GM12878 (cell line): Measurements from ENCODE around the gene SNRK. TPM values are rescaled to one million over a fixed set of nuclear protein-coding genes. Genes with fewer than 3 reads are reported as not detected.

Source experiments
- ATAC-seq: fragments of 200-7000 bp; cut with Tn5 transposase; 3 replicates; pipeline ENCODE4 v1.9.1; 2020; ENCODE audit warnings: mild to moderate bottlenecking, moderate library complexity
- BruUV-seq: library from RNA; stranded (reverse); fragments of 400-500 nt; replicated peaks from 2 replicates; lab custom pipeline; 2021; lab: Mats Ljungman, UMichigan
- CTCF ChIA-PET: fragments of 300-600 bp; sonication (Branson Sonifier 250); formaldehyde crosslinking; extraction: SDS; loops from one replicate; lab custom pipeline; 2021; ENCODE audit warnings: inconsistent platforms; lab: Yijun Ruan, JAX
- POLR2A ChIA-PET: fragments of 350-600 bp; formaldehyde crosslinking; extraction: SDS; loops from one replicate; lab custom pipeline; 2021; ENCODE audit warnings: inconsistent platforms; lab: Charles Lee
- RAD21 ChIA-PET: fragments of 300-600 bp; sonication (Branson Sonifier 250); formaldehyde crosslinking; loops from one replicate; lab custom pipeline; 2023; ENCODE audit warnings: antibody characterized with exemption; ENCODE audit not compliant: unreplicated experiment; lab: Charles Lee
- SMC1A ChIA-PET: fragments of 300-600 bp; sonication (Branson Sonifier 250); formaldehyde crosslinking; loops from one replicate; lab custom pipeline; 2023; ENCODE audit not compliant: unreplicated experiment, uncharacterized antibody; lab: Charles Lee
- DNase-seq: peaks from one replicate; pipeline ENCODE4 v3.0.0-alpha.2; 2011; ENCODE audit warnings: low read depth, low spot score
- FAIRE-seq: peaks from 3 replicates; lab custom pipeline; 2011; peaks lifted over from hg19 to GRCh38; lab: Jason Lieb, UNC
- H2AFZ ChIP-seq: 2 replicates; pipeline ENCODE4 v1.6.0; 2011; ENCODE audit warnings: low read depth, low read length, control low read depth; ENCODE audit not compliant: control insufficient read depth
- H3K27ac ChIP-seq: 2 replicates; pipeline ENCODE4 v1.5.1; 2011; ENCODE audit warnings: control low read depth; ENCODE audit not compliant: control insufficient read depth, insufficient read depth
- H3K27me3 ChIP-seq, 2 experiments: replicated peaks in 1 of 2; 2 replicates each; pipeline versions ENCODE4 v1.6.0 to v1.6.1; 2011; ENCODE audit warnings: low read length in 1 of 2; ENCODE audit not compliant: control insufficient read depth in 2 of 2, insufficient read depth in 2 of 2
- H3K36me3 ChIP-seq, 2 experiments: 2 replicates each; pipeline ENCODE4 v1.5.1; 2011; ENCODE audit warnings: low read length in 1 of 2; ENCODE audit not compliant: control insufficient read depth in 2 of 2, insufficient read depth in 2 of 2
- H3K4me1 ChIP-seq: 2 replicates; pipeline ENCODE4 v1.6.1; 2011; ENCODE audit warnings: mild to moderate bottlenecking, low read length, moderate library complexity, mixed read lengths; ENCODE audit not compliant: control insufficient read depth, insufficient read depth
- H3K4me2 ChIP-seq: 2 replicates; pipeline ENCODE4 v1.6.0; 2011; ENCODE audit warnings: control low read depth; ENCODE audit not compliant: control insufficient read depth, insufficient read depth
- H3K4me3 ChIP-seq: fragments of 200-600 bp; sonication (generic); 2 replicates; pipeline ENCODE4 v1.5.1; 2016
- H3K79me2 ChIP-seq: 2 replicates; pipeline ENCODE4 v1.6.0; 2011; ENCODE audit warnings: low read length; ENCODE audit not compliant: control insufficient read depth, insufficient read depth
- H3K9ac ChIP-seq: 2 replicates; pipeline ENCODE4 v1.8.0; 2011; ENCODE audit warnings: low read length, control low read depth, mixed read lengths; ENCODE audit not compliant: control insufficient read depth, insufficient read depth
- H3K9me3 ChIP-seq: replicated peaks from 3 replicates; pipeline ENCODE4 v1.5.1; 2011; ENCODE audit warnings: mild to moderate bottlenecking, low read length; ENCODE audit not compliant: control insufficient read depth, insufficient read depth
- H4K20me1 ChIP-seq: 2 replicates; pipeline ENCODE4 v1.6.0; 2011; ENCODE audit not compliant: control insufficient read depth, insufficient read depth
- CBFB ChIP-seq: IDR thresholded peaks from 2 replicates; pipeline ENCODE4 v1.6.1; 2016; ENCODE audit warnings: antibody characterized with exemption, low read depth
- CREB1 ChIP-seq: IDR thresholded peaks from 2 replicates; pipeline ENCODE4 v1.6.1; 2012; ENCODE audit warnings: low read depth, mild to moderate bottlenecking, inconsistent platforms
- IKZF2 ChIP-seq, 2 experiments: fragments of 450-650 bp; IDR thresholded peaks; 2 replicates each; pipeline ENCODE4 v1.6.1; 2017; ENCODE audit warnings: mild to moderate bottlenecking in 2 of 2, moderate library complexity in 2 of 2
- RBBP5 ChIP-seq: fragments of 200-600 bp; sonication (generic); conservative IDR thresholded peaks from 2 replicates; pipeline ENCODE4 v1.6.1; 2016
- ZNF274 ChIP-seq: IDR thresholded peaks from one replicate; pipeline ENCODE4 v1.8.0; 2011; ENCODE audit not compliant: insufficient read length, insufficient read depth
- WGBS: methylation state at CpG from one replicate; pipeline ENCODE4 v1.1.6; 2016; ENCODE audit warnings: low lambda C conversion rate; ENCODE audit not compliant: insufficient replicate concordance, insufficient coverage; ENCODE audit errors: missing lambda C conversion rate; 5-methylcytosine and 5-hydroxymethylcytosine counted together
- in situ Hi-C: fragments of 300-500 bp; cut with MboI; formaldehyde crosslinking; loops from 9 replicates; pipeline ENCODE4 v1.14.3; 2018; ENCODE audit warnings: mixed read lengths
- intact Hi-C: fragments of 100-400 bp; cut with micrococcal nuclease; formaldehyde crosslinking; loops from one replicate; pipeline ENCODE4 v1.14.2; 2022; ENCODE audit not compliant: unreplicated experiment
- polyA plus RNA-seq, 11 experiments: library from polyadenylated mRNA; depleted of rRNA in 4 of 11; unstranded in 6 of 11; stranded (reverse) in 5 of 11; fragments of >200 nt; fragmentation: Nextera tagmentation in 4 of 11; fragmentation: Illumina TruSeq in 1 of 11; extraction: Ambion mirVana in 4 of 11; extraction: Trizol in 1 of 11; gene quantifications; 1 replicate in 1 of 11; 2 replicates in 10 of 11; pipeline versions ENCODE4 v1.2.1 to v1.2.3, GENCODE V29; 2011 to 2016; ENCODE audit warnings: inconsistent platforms in 2 of 11, missing spikeins in 2 of 11, low read depth in 1 of 11
- total RNA-seq, 4 experiments: library from RNA; depleted of rRNA in 3 of 4; stranded (reverse); fragments of >200 nt in 3 of 4; fragmentation: Illumina TruSeq in 1 of 4; extraction: Trizol in 1 of 4; gene quantifications; 2 replicates each; pipeline versions ENCODE4 v1.2.1 to v1.2.3, GENCODE V29; 2013 to 2021
- TF ChIP-seq, protein P1 (sequence below): fragments of 450-650 bp; IDR thresholded peaks from 2 replicates; pipeline ENCODE4 v1.6.1; 2017; ENCODE audit warnings: borderline replicate concordance
- TF ChIP-seq, protein P2 (sequence below): IDR thresholded peaks from 2 replicates; pipeline ENCODE4 v1.6.1; 2011; ENCODE audit warnings: borderline replicate concordance, low read depth, mild to moderate bottlenecking, moderate library complexity, mixed read lengths, low read length; ENCODE audit not compliant: insufficient read depth; ENCODE audit errors: extremely low read length
- TF ChIP-seq, protein P3 (sequence below): IDR thresholded peaks from 2 replicates; pipeline ENCODE4 v1.6.1; 2011; ENCODE audit warnings: low read depth, mild to moderate bottlenecking, low read length, moderate library complexity, borderline replicate concordance; ENCODE audit errors: extremely low read depth
- TF ChIP-seq, protein P4 (sequence below): fragments of 450-650 bp; IDR thresholded peaks from 2 replicates; pipeline ENCODE4 v1.6.1; 2016; ENCODE audit warnings: mild to moderate bottlenecking, moderate library complexity, borderline replicate concordance
- TF ChIP-seq, protein P5 (sequence below): fragments of 150-350 bp; IDR thresholded peaks from 2 replicates; pipeline ENCODE4 v1.6.1; 2014; ENCODE audit warnings: mild to moderate bottlenecking, low read depth, low read length

Gene SNRK
- total and polyA plus RNA-seq, 10 of the 15 experiments (the other 5 are each of a cell fraction or from before 2014, with no cell fraction given): 1.6 to 12.1 (median 7.6) TPM

DNA sequence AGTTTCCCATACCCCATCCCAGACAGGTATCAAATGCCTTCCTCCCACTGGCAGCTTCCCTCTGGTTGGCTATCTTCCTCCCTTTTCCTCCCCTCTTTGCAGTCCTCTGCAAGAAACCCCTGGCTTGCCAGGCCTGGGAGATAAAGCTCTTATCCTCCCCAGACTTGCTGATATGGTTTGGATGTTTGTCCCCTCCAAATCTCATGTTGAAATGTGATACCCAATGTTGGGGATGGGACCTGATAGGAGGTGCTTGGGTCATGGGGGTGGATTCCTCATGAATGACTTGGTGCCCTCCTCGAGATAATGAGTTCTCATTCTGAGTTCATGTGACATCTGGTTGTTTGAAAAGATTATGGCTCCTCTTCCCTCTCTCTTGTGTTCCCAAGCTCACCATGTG is 32.2 kb upstream of the SNRK start (continued):
- TF ChIP-seq, protein P1, sequence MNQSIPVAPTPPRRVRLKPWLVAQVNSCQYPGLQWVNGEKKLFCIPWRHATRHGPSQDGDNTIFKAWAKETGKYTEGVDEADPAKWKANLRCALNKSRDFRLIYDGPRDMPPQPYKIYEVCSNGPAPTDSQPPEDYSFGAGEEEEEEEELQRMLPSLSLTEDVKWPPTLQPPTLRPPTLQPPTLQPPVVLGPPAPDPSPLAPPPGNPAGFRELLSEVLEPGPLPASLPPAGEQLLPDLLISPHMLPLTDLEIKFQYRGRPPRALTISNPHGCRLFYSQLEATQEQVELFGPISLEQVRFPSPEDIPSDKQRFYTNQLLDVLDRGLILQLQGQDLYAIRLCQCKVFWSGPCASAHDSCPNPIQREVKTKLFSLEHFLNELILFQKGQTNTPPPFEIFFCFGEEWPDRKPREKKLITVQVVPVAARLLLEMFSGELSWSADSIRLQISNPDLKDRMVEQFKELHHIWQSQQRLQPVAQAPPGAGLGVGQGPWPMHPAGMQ: no peak
- TF ChIP-seq RBBP5: no peak

DNA sequence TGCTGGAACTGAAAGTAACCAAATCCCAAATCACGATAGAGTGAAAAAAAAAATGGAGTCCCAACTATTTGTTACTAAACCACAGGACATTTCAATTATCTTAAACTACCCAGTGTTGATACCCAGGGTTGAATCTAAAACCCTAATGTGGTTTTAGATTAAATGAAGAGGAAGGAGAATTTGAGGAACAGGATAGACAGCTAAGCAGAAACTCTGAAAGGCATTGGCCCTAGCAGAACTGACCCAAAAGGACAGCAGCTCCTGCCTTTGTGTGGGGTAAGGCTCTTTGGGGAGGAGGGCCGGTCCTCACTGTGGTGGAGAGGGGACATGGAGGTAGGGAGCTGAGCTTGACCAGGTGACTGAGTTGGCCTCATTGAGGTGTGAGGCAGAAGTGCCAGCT is 30.7 kb upstream of the SNRK start:
- RAD21 ChIA-PET: no interaction called here
- no peaks in the 10 kb centered on the region for H3K36me3 ChIP-seq
- WGBS: 38% methylated on average over 2 of the region's 2 CpGs
- CTCF ChIA-PET: interaction anchor here (0.6 to 1.0 kb wide), 2 partner anchors 11 to 996 kb away, joined by 3 read pairs; no protein-coding TSS in a partner anchor
- TF ChIP-seq, protein P2, sequence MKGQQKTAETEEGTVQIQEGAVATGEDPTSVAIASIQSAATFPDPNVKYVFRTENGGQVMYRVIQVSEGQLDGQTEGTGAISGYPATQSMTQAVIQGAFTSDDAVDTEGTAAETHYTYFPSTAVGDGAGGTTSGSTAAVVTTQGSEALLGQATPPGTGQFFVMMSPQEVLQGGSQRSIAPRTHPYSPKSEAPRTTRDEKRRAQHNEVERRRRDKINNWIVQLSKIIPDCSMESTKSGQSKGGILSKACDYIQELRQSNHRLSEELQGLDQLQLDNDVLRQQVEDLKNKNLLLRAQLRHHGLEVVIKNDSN: no peak
- TF ChIP-seq, protein P3, sequence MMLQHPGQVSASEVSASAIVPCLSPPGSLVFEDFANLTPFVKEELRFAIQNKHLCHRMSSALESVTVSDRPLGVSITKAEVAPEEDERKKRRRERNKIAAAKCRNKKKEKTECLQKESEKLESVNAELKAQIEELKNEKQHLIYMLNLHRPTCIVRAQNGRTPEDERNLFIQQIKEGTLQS: no peak
- no peak for TF ChIP-seq CBFB
- no peak for TF ChIP-seq ZNF274
- TF ChIP-seq IKZF2 (IDR thresholded peaks at IDR 0.05): no peak
- TF ChIP-seq, protein P4, sequence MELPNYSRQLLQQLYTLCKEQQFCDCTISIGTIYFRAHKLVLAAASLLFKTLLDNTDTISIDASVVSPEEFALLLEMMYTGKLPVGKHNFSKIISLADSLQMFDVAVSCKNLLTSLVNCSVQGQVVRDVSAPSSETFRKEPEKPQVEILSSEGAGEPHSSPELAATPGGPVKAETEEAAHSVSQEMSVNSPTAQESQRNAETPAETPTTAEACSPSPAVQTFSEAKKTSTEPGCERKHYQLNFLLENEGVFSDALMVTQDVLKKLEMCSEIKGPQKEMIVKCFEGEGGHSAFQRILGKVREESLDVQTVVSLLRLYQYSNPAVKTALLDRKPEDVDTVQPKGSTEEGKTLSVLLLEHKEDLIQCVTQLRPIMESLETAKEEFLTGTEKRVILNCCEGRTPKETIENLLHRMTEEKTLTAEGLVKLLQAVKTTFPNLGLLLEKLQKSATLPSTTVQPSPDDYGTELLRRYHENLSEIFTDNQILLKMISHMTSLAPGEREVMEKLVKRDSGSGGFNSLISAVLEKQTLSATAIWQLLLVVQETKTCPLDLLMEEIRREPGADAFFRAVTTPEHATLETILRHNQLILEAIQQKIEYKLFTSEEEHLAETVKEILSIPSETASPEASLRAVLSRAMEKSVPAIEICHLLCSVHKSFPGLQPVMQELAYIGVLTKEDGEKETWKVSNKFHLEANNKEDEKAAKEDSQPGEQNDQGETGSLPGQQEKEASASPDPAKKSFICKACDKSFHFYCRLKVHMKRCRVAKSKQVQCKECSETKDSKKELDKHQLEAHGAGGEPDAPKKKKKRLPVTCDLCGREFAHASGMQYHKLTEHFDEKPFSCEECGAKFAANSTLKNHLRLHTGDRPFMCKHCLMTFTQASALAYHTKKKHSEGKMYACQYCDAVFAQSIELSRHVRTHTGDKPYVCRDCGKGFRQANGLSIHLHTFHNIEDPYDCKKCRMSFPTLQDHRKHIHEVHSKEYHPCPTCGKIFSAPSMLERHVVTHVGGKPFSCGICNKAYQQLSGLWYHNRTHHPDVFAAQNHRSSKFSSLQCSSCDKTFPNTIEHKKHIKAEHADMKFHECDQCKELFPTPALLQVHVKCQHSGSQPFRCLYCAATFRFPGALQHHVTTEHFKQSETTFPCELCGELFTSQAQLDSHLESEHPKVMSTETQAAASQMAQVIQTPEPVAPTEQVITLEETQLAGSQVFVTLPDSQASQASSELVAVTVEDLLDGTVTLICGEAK: no peak
- TF ChIP-seq, protein P5, sequence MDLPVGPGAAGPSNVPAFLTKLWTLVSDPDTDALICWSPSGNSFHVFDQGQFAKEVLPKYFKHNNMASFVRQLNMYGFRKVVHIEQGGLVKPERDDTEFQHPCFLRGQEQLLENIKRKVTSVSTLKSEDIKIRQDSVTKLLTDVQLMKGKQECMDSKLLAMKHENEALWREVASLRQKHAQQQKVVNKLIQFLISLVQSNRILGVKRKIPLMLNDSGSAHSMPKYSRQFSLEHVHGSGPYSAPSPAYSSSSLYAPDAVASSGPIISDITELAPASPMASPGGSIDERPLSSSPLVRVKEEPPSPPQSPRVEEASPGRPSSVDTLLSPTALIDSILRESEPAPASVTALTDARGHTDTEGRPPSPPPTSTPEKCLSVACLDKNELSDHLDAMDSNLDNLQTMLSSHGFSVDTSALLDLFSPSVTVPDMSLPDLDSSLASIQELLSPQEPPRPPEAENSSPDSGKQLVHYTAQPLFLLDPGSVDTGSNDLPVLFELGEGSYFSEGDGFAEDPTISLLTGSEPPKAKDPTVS: no peak
- TF ChIP-seq CREB1: no peak
- H3K4me3 ChIP-seq: no peak overlapping the region
- ATAC-seq: no peak
- H3K4me2 ChIP-seq: no peak overlapping the region
- H3K9me3 ChIP-seq: no peaks in the 10 kb centered on the region
- H3K27me3 ChIP-seq: no peaks in the 10 kb centered on the region
- in situ Hi-C loops (no loop called here), intact Hi-C loops (no loop called here)
- POLR2A ChIA-PET: no interaction called here
- no peaks in the 10 kb centered on the region for H3K4me1 ChIP-seq
- SMC1A ChIA-PET: no interaction called here
- H2AFZ ChIP-seq: no peak overlapping the region
- H3K9ac ChIP-seq: no peak overlapping the region
- no peak for FAIRE-seq
- H4K20me1 ChIP-seq: no peaks in the 10 kb centered on the region
- no TSS peak for BruUV-seq
- H3K79me2 ChIP-seq: no peaks in the 10 kb centered on the region
- DNase-seq: no peak
- H3K27ac ChIP-seq: no peak overlapping the region
